HEK293 (cell line): ENCODE data around the gene ELF3.

Source experiments
- CTCF ChIA-PET: fragments of 350-600 bp; formaldehyde crosslinking; extraction: SDS; loops from one replicate; lab custom pipeline; 2021; ENCODE audit warnings: antibody characterized with exemption; lab: Yijun Ruan, JAX
- POLR2A ChIA-PET: fragments of 300-600 bp; formaldehyde crosslinking; extraction: SDS; loops from one replicate; lab custom pipeline; 2020; ENCODE audit warnings: antibody characterized with exemption, inconsistent platforms; lab: Yijun Ruan, JAX
- H3K27ac ChIP-seq: fragments of 200-500 bp; sonication (Bioruptor generic); 2 replicates; pipeline ENCODE4 v1.5.1; 2014; ENCODE audit warnings: low read depth, low read length, control low read depth, inconsistent platforms; ENCODE audit errors: extremely low read depth
- H3K36me3 ChIP-seq, 2 experiments: fragments of 200-500 bp in 1 of 2; sonication (Bioruptor generic) in 1 of 2; 1 replicate in 1 of 2; 2 replicates in 1 of 2; pipeline ENCODE4 v1.5.1; 2014 to 2017; ENCODE audit warnings: inconsistent platforms in 2 of 2, low read length in 2 of 2; ENCODE audit not compliant: control insufficient read depth in 2 of 2, insufficient read depth in 1 of 2
- H3K4me1 ChIP-seq: fragments of 200-500 bp; sonication (Bioruptor generic); 2 replicates; pipeline ENCODE4 v1.5.1; 2014; ENCODE audit warnings: mild to moderate bottlenecking, low read length, inconsistent platforms; ENCODE audit not compliant: control insufficient read depth, insufficient read depth
- H3K4me3 ChIP-seq: 2 replicates; pipeline ENCODE4 v1.5.1; 2011; ENCODE audit warnings: low read depth, mild to moderate bottlenecking, control low read depth, low read length, moderate library complexity
- H3K9me3 ChIP-seq: fragments of 200-500 bp; sonication (Bioruptor generic); 2 replicates; pipeline ENCODE4 v1.5.1; 2014; ENCODE audit warnings: low read depth, low read length, inconsistent platforms; ENCODE audit not compliant: control insufficient read depth, insufficient read depth
- BCL11A ChIP-seq: fragments of 450-650 bp; formaldehyde crosslinking; IDR thresholded peaks from 2 replicates; pipeline ENCODE4 v1.5.1; 2016; ENCODE audit warnings: low read depth, missing biosample characterization, missing genetic modification characterization
- EGR2 ChIP-seq: fragments of 450-650 bp; formaldehyde crosslinking; IDR thresholded peaks from 2 replicates; pipeline ENCODE4 v1.5.1; 2016; ENCODE audit warnings: low read depth, missing biosample characterization, missing genetic modification characterization
- IKZF3 ChIP-seq: fragments of 450-650 bp; IDR thresholded peaks from 2 replicates; pipeline ENCODE4 v1.5.0; 2018; ENCODE audit warnings: missing biosample characterization, mild to moderate bottlenecking, missing genetic modification characterization, moderate library complexity
- KLF7 ChIP-seq: fragments of 450-650 bp; formaldehyde crosslinking; IDR thresholded peaks from 2 replicates; pipeline ENCODE4 v1.5.1; 2016; ENCODE audit warnings: missing biosample characterization, missing genetic modification characterization, borderline replicate concordance
- MYNN ChIP-seq: fragments of 450-650 bp; formaldehyde crosslinking; IDR thresholded peaks from 2 replicates; pipeline ENCODE4 v1.5.1; 2016; ENCODE audit warnings: missing biosample characterization, missing genetic modification characterization, borderline replicate concordance
- OVOL3 ChIP-seq: fragments of 450-650 bp; formaldehyde crosslinking; IDR thresholded peaks from 2 replicates; pipeline ENCODE4 v1.5.1; 2016; ENCODE audit warnings: missing biosample characterization, missing genetic modification characterization
- SCRT1 ChIP-seq: fragments of 450-650 bp; formaldehyde crosslinking; IDR thresholded peaks from 2 replicates; pipeline ENCODE4 v1.5.1; 2016; ENCODE audit warnings: missing biosample characterization, missing genetic modification characterization, borderline replicate concordance
- SP3 ChIP-seq: fragments of 450-650 bp; formaldehyde crosslinking; IDR thresholded peaks from 2 replicates; pipeline ENCODE4 v1.5.1; 2016; ENCODE audit warnings: missing biosample characterization, missing genetic modification characterization
- ZFHX2 ChIP-seq: fragments of 450-650 bp; formaldehyde crosslinking; conservative IDR thresholded peaks from 2 replicates; pipeline ENCODE4 v1.5.1; 2016; ENCODE audit warnings: missing biosample characterization, missing genetic modification characterization
- ZFP3 ChIP-seq: fragments of 450-650 bp; formaldehyde crosslinking; IDR thresholded peaks from 2 replicates; pipeline ENCODE4 v1.5.1; 2016; ENCODE audit warnings: low read depth, missing biosample characterization, missing genetic modification characterization
- ZFP41 ChIP-seq: fragments of 450-650 bp; formaldehyde crosslinking; IDR thresholded peaks from 2 replicates; pipeline ENCODE4 v1.5.1; 2016; ENCODE audit warnings: missing biosample characterization, missing genetic modification characterization, borderline replicate concordance
- ZNF140 ChIP-seq: fragments of 450-650 bp; formaldehyde crosslinking; IDR thresholded peaks from 2 replicates; pipeline ENCODE4 v1.5.1; 2016; ENCODE audit warnings: missing biosample characterization, missing genetic modification characterization
- ZNF169 ChIP-seq: fragments of 450-650 bp; formaldehyde crosslinking; IDR thresholded peaks from 2 replicates; pipeline ENCODE4 v1.5.1; 2016; ENCODE audit warnings: missing biosample characterization, missing genetic modification characterization
- ZNF184 ChIP-seq: fragments of 450-650 bp; IDR thresholded peaks from 2 replicates; pipeline ENCODE4 v1.5.1; 2018; ENCODE audit warnings: missing biosample characterization, mild to moderate bottlenecking, missing genetic modification characterization
- ZNF292 ChIP-seq: fragments of 450-650 bp; formaldehyde crosslinking; IDR thresholded peaks from 2 replicates; pipeline ENCODE4 v1.5.1; 2016; ENCODE audit warnings: low read depth, missing biosample characterization, missing genetic modification characterization, borderline replicate concordance
- ZNF311 ChIP-seq: fragments of 450-650 bp; formaldehyde crosslinking; IDR thresholded peaks from 2 replicates; pipeline ENCODE4 v1.5.1; 2017; ENCODE audit warnings: missing biosample characterization, missing genetic modification characterization, borderline replicate concordance
- ZNF426 ChIP-seq: fragments of 450-650 bp; formaldehyde crosslinking; IDR thresholded peaks from 2 replicates; pipeline ENCODE4 v1.5.1; 2017; ENCODE audit warnings: missing biosample characterization, missing genetic modification characterization, mild to moderate bottlenecking, inconsistent platforms, moderate library complexity
- ZNF521 ChIP-seq: fragments of 450-650 bp; formaldehyde crosslinking; IDR thresholded peaks from 2 replicates; pipeline ENCODE4 v1.5.1; 2017; ENCODE audit warnings: missing biosample characterization, mild to moderate bottlenecking, missing genetic modification characterization
- ZNF76 ChIP-seq: fragments of 450-650 bp; formaldehyde crosslinking; IDR thresholded peaks from 2 replicates; pipeline ENCODE4; 2016; ENCODE audit warnings: low read depth, missing biosample characterization, missing genetic modification characterization, borderline replicate concordance
- ZNF768 ChIP-seq: fragments of 450-650 bp; formaldehyde crosslinking; IDR thresholded peaks from 2 replicates; pipeline ENCODE4 v1.5.1; 2018; ENCODE audit warnings: missing biosample characterization, mild to moderate bottlenecking, missing genetic modification characterization
- ZNF785 ChIP-seq: fragments of 450-650 bp; formaldehyde crosslinking; IDR thresholded peaks from 2 replicates; pipeline ENCODE4 v1.5.1; 2016; ENCODE audit warnings: missing biosample characterization, missing genetic modification characterization
- ZNF837 ChIP-seq: fragments of 450-650 bp; formaldehyde crosslinking; IDR thresholded peaks from 2 replicates; pipeline ENCODE4 v1.5.1; 2016; ENCODE audit warnings: missing biosample characterization, missing genetic modification characterization
- TF ChIP-seq, protein P1 (sequence below): fragments of 450-650 bp; formaldehyde crosslinking; IDR thresholded peaks from 2 replicates; pipeline ENCODE4 v1.5.1; 2016; ENCODE audit warnings: missing biosample characterization, missing genetic modification characterization
- TF ChIP-seq, protein P2 (sequence below): fragments of 450-650 bp; formaldehyde crosslinking; IDR thresholded peaks from 2 replicates; pipeline ENCODE4 v1.5.1; 2016; ENCODE audit warnings: missing biosample characterization, missing genetic modification characterization
- TF ChIP-seq, protein P3 (sequence below): fragments of 450-650 bp; formaldehyde crosslinking; IDR thresholded peaks from 2 replicates; pipeline ENCODE4 v1.5.1; 2016; ENCODE audit warnings: missing biosample characterization, missing genetic modification characterization
- TF ChIP-seq, protein P4 (sequence below): fragments of 450-650 bp; formaldehyde crosslinking; IDR thresholded peaks from 2 replicates; pipeline ENCODE4 v1.5.1; 2016; ENCODE audit warnings: missing biosample characterization, missing genetic modification characterization
- TF ChIP-seq, protein P5 (sequence below): fragments of 450-650 bp; formaldehyde crosslinking; IDR thresholded peaks from 2 replicates; pipeline ENCODE4 v1.5.1; 2016; ENCODE audit warnings: missing biosample characterization, missing genetic modification characterization, borderline replicate concordance

Gene ELF3

DNA sequence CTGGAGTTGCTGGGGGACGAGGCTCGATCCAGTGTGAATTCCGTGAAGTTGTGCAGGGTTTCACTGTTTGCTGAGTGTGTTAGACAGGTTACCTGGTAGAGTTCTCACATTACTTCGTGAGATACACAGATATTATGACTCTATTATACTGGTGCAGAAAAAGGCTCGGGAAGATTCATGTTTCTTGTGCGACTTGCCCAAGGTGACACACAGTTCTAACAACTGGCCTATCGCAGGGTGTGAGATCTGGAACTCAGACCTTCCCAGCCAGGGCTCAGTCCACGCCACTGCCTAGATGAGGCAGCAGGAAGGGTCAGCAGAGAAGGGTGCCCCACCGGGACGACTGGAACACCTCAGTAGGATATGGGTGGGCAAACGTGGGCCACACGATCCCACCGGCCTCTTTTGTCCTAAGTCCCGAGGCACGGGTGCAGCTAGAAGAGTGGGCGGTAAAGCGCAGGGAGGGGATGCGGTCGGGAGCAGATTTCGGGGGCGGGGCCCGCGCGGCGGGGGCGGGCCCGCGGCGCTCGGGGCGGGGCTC lies 28.2 kb upstream of the ELF3 start (continued):
- no peak for TF ChIP-seq IKZF3
- no peak for TF ChIP-seq ZNF311
- no peak for TF ChIP-seq ZNF521 (tag by site-specific recombination)
- no peak for TF ChIP-seq ZNF140 (tag by site-specific recombination)
- peak; percentile 55; the same call in 1 of the 2 replicates for TF ChIP-seq EGR2 (tag by site-specific recombination)
- TF ChIP-seq BCL11A: 0 out of 2 replicates have a peak, but pooled peaks have one; percentile 15
- TF ChIP-seq ZNF426 (tag by site-specific recombination): no peak
- TF ChIP-seq ZNF169 (tag by site-specific recombination): no peak

DNA sequence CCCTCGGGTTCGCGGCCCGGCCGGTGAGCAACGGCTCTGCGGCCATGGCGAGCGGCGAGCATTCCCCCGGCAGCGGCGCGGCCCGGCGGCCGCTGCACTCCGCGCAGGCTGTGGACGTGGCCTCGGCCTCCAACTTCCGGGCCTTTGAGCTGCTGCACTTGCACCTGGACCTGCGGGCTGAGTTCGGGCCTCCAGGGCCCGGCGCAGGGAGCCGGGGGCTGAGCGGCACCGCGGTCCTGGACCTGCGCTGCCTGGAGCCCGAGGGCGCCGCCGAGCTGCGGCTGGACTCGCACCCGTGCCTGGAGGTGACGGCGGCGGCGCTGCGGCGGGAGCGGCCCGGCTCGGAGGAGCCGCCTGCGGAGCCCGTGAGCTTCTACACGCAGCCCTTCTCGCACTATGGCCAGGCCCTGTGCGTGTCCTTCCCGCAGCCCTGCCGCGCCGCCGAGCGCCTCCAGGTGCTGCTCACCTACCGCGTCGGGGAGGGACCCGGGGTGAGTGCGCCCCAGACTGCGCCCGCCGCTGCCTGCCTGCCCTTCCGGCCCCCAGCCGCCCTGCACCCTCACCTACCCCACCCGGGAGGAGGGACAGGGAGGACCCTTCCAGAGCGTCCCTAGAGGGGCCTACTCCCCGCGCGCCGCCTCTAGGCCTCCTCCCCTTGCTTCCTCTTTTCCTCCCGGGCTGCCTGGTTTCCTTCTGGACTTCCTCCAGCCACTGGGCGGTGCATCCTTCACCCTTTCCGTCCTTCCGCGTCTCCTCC lies 27.6 kb upstream of the ELF3 start, which contains the start of gene RNPEP:
TSS of gene RNPEP (plus strand) at position 26 of the 757 bp plus-strand sequence. CDS start at position 45, 19 bp downstream.
- Histone ChIP-seq H3K4me1 (no peaks in the 10 kb centered on the region), H3K4me3 (peak within 1 kb of the TSS; percentile 87), H3K27ac (peak within 1 kb of the TSS; percentile 96), H3K9me3 (no peaks in the 10 kb centered on the region), H3K36me3 (peaks cover 0 to 4% of the 10 kb centered on the region in 2 experiments; a peak in 1 of 3 replicates)
- CTCF ChIA-PET: interaction anchor here (0.6 to 4.5 kb wide), 5 partner anchors 10 to 100 kb away, joined by 3 to 17 read pairs (median 7); no protein-coding TSS in a partner anchor
- POLR2A ChIA-PET: interaction anchor here (0.8 to 2.3 kb wide), 7 partner anchors 9 to 87 kb away, joined by 3 to 10 read pairs (median 5); partner anchors contain the start of genes LMOD1 and TIMM17A
- TF ChIP-seq ZFP41 (tag by site-specific recombination) (no peak), ZNF76 (tag by site-specific recombination) (0 out of 2 replicates have a peak, but pooled peaks have one; percentile 13), SP3 (peak; percentile 94), ZNF292 (tag by site-specific recombination) (no peak), ZFHX2 (tag by site-specific recombination) (no peak), ZNF768 (no peak), SCRT1 (tag by site-specific recombination) (no peak), KLF7 (tag by site-specific recombination) (no peak; the same call in 1 of the 2 replicates), ZNF837 (tag by site-specific recombination) (no peak), ZFP3 (no peak), OVOL3 (tag by site-specific recombination) (no peak), ZNF785 (tag by site-specific recombination) (no peak), MYNN (tag by site-specific recombination) (no peak), ZNF184 (tag by site-specific recombination) (peak; percentile 70; the same call in 1 of the 2 replicates)
- TF ChIP-seq, protein P1, sequence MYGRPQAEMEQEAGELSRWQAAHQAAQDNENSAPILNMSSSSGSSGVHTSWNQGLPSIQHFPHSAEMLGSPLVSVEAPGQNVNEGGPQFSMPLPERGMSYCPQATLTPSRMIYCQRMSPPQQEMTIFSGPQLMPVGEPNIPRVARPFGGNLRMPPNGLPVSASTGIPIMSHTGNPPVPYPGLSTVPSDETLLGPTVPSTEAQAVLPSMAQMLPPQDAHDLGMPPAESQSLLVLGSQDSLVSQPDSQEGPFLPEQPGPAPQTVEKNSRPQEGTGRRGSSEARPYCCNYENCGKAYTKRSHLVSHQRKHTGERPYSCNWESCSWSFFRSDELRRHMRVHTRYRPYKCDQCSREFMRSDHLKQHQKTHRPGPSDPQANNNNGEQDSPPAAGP (tag by site-specific recombination): peak; percentile 72
- TF ChIP-seq, protein P2, sequence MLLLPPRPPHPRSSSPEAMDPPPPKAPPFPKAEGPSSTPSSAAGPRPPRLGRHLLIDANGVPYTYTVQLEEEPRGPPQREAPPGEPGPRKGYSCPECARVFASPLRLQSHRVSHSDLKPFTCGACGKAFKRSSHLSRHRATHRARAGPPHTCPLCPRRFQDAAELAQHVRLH: no peak; the same call in 1 of the 2 replicates
- TF ChIP-seq, protein P3, sequence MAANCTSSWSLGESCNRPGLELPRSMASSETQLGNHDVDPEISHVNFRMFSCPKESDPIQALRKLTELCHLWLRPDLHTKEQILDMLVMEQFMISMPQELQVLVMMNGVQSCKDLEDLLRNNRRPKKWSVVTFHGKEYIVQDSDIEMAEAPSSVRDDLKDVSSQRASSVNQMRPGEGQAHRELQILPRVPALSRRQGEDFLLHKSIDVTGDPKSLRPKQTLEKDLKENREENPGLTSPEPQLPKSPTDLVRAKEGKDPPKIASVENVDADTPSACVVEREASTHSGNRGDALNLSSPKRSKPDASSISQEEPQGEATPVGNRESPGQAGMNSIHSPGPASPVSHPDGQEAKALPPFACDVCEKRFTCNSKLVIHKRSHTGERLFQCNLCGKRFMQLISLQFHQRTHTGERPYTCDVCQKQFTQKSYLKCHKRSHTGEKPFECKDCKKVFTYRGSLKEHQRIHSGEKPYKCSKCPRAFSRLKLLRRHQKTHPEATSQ: peak; percentile 64; the same call in 1 of the 2 replicates
- TF ChIP-seq, protein P4, sequence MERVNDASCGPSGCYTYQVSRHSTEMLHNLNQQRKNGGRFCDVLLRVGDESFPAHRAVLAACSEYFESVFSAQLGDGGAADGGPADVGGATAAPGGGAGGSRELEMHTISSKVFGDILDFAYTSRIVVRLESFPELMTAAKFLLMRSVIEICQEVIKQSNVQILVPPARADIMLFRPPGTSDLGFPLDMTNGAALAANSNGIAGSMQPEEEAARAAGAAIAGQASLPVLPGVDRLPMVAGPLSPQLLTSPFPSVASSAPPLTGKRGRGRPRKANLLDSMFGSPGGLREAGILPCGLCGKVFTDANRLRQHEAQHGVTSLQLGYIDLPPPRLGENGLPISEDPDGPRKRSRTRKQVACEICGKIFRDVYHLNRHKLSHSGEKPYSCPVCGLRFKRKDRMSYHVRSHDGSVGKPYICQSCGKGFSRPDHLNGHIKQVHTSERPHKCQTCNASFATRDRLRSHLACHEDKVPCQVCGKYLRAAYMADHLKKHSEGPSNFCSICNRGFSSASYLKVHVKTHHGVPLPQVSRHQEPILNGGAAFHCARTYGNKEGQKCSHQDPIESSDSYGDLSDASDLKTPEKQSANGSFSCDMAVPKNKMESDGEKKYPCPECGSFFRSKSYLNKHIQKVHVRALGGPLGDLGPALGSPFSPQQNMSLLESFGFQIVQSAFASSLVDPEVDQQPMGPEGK (tag by site-specific recombination): peak; percentile 85
- TF ChIP-seq, protein P5, sequence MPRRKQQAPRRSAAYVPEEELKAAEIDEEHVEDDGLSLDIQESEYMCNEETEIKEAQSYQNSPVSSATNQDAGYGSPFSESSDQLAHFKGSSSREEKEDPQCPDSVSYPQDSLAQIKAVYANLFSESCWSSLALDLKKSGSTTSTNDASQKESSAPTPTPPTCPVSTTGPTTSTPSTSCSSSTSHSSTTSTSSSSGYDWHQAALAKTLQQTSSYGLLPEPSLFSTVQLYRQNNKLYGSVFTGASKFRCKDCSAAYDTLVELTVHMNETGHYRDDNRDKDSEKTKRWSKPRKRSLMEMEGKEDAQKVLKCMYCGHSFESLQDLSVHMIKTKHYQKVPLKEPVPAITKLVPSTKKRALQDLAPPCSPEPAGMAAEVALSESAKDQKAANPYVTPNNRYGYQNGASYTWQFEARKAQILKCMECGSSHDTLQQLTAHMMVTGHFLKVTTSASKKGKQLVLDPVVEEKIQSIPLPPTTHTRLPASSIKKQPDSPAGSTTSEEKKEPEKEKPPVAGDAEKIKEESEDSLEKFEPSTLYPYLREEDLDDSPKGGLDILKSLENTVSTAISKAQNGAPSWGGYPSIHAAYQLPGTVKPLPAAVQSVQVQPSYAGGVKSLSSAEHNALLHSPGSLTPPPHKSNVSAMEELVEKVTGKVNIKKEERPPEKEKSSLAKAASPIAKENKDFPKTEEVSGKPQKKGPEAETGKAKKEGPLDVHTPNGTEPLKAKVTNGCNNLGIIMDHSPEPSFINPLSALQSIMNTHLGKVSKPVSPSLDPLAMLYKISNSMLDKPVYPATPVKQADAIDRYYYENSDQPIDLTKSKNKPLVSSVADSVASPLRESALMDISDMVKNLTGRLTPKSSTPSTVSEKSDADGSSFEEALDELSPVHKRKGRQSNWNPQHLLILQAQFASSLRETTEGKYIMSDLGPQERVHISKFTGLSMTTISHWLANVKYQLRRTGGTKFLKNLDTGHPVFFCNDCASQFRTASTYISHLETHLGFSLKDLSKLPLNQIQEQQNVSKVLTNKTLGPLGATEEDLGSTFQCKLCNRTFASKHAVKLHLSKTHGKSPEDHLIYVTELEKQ (tag by site-specific recombination): no peak
